Breast epithelium (tissue), 4 donors: ENCODE results near the gene SPTLC2. TPM values are rescaled to one million over a fixed set of nuclear protein-coding genes. Genes with fewer than 3 reads are reported as not detected.

Experiments used
- DNase-seq, 2 donors: peaks; one replicate each; pipeline ENCODE4 v3.0.0-alpha.2; 2019; ENCODE audit warnings: low spot score in 2 of 2
- H3K27ac ChIP-seq, 2 donors: fragments of 200-600 bp; sonication (generic) in 1 of 2; one replicate each; pipeline ENCODE4 v1.5.1; 2016 to 2019; ENCODE audit warnings: mild to moderate bottlenecking in 1 of 2
- H3K27me3 ChIP-seq, 2 donors: fragments of 200-600 bp; sonication (generic) in 1 of 2; one replicate each; pipeline versions ENCODE4 v1.5.1 to v1.6.0; 2017 to 2019; ENCODE audit warnings: control low read depth in 1 of 2, mild to moderate bottlenecking in 1 of 2
- H3K36me3 ChIP-seq: fragments of 200-600 bp; one replicate; pipeline ENCODE4 v1.5.1; 2019
- H3K4me1 ChIP-seq, 2 donors: fragments of 200-600 bp; sonication (generic); one replicate each; pipeline ENCODE4 v1.5.1; 2016 to 2019; ENCODE audit warnings: control low read depth in 1 of 2
- H3K4me3 ChIP-seq, 3 donors: fragments of 200-600 bp; sonication (generic); 1 replicate in 2 of 3; 2 replicates in 1 of 3; pipeline ENCODE4 v1.5.1; 2016 to 2019; ENCODE audit warnings: mild to moderate bottlenecking in 3 of 3, moderate library complexity in 2 of 3
- H3K9me3 ChIP-seq, 2 donors: fragments of 200-600 bp; sonication (generic) in 1 of 2; one replicate each; pipeline ENCODE4 v1.5.1; 2016 to 2019; ENCODE audit warnings: control low read depth in 1 of 2
- POLR2A ChIP-seq: fragments of 450-650 bp; IDR thresholded peaks from one replicate; pipeline ENCODE4 v1.6.1; 2016; ENCODE audit warnings: antibody characterized with exemption, mild to moderate bottlenecking, moderate library complexity
- POLR2AphosphoS5 ChIP-seq, 3 donors: sonication (generic); formaldehyde crosslinking; IDR thresholded peaks; one replicate each; pipeline ENCODE4 v1.6.1; 2017; ENCODE audit warnings: antibody characterized with exemption in 3 of 3
- intact Hi-C: fragments of 100-400 bp; cut with DNase I; formaldehyde crosslinking; loops from one replicate; pipeline ENCODE4 v1.15.1; 2023; ENCODE audit warnings: low total_unique reads
- total RNA-seq, 3 donors: library from RNA; depleted of rRNA; stranded (reverse); fragments of >200 nt; gene quantifications; one replicate each; pipeline ENCODE4 v1.1.0, GENCODE V29; 2016
- TF ChIP-seq, protein P1 (sequence below), 3 donors: fragments of 450-650 bp; IDR thresholded peaks; one replicate each; pipeline ENCODE4 v1.5.1; 2016 to 2017; ENCODE audit warnings: antibody characterized with exemption in 3 of 3, mild to moderate bottlenecking in 3 of 3, moderate library complexity in 3 of 3

SPTLC2 gene
- total RNA-seq, 3 donors from 2014 or later, result 31.2 to 47.2 (median 42.6) TPM

- no peak overlapping the region for H3K4me3 ChIP-seq
- H3K27me3 ChIP-seq, result no peaks in the 10 kb centered on the region
- no peak overlapping the region for H3K27ac ChIP-seq
- no peak for TF ChIP-seq POLR2A
- TF ChIP-seq, protein P1, sequence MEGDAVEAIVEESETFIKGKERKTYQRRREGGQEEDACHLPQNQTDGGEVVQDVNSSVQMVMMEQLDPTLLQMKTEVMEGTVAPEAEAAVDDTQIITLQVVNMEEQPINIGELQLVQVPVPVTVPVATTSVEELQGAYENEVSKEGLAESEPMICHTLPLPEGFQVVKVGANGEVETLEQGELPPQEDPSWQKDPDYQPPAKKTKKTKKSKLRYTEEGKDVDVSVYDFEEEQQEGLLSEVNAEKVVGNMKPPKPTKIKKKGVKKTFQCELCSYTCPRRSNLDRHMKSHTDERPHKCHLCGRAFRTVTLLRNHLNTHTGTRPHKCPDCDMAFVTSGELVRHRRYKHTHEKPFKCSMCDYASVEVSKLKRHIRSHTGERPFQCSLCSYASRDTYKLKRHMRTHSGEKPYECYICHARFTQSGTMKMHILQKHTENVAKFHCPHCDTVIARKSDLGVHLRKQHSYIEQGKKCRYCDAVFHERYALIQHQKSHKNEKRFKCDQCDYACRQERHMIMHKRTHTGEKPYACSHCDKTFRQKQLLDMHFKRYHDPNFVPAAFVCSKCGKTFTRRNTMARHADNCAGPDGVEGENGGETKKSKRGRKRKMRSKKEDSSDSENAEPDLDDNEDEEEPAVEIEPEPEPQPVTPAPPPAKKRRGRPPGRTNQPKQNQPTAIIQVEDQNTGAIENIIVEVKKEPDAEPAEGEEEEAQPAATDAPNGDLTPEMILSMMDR (IDR thresholded peaks at IDR 0.05), result no peak
- TF ChIP-seq POLR2AphosphoS5 (IDR thresholded peaks at IDR 0.05), result no peak
- intact Hi-C loops, result no loop called here
- no peaks in the 10 kb centered on the region for H3K4me1 ChIP-seq
- no peak for DNase-seq
- no peaks in the 10 kb centered on the region for H3K9me3 ChIP-seq
- H3K36me3 ChIP-seq, result no peaks in the 10 kb centered on the region
Measured at GRCh38 chr14:77584809-77585208, 31.6 kb downstream of the SPTLC2 start.

- intact Hi-C loops, result no loop called here
- DNase-seq, result no peak
- H3K27ac ChIP-seq, result no peak overlapping the region
- H3K4me1 ChIP-seq, result no peaks in the 10 kb centered on the region
- H3K36me3 ChIP-seq, result no peaks in the 10 kb centered on the region
- no peak for TF ChIP-seq POLR2A
- TF ChIP-seq, protein P1 (IDR thresholded peaks at IDR 0.05), result no peak
- no peak for TF ChIP-seq POLR2AphosphoS5 (IDR thresholded peaks at IDR 0.05)
- H3K4me3 ChIP-seq, result no peak overlapping the region
- no peaks in the 10 kb centered on the region for H3K9me3 ChIP-seq
- H3K27me3 ChIP-seq, result no peaks in the 10 kb centered on the region
Measured at GRCh38 chr14:77583657-77584056, 32.8 kb downstream of the SPTLC2 start.

GRCh38 chr14:77582511-77582910, 33.9 kb downstream of the SPTLC2 start:
- Histone ChIP-seq H3K36me3 (no peaks in the 10 kb centered on the region), H3K4me1 (no peaks in the 10 kb centered on the region), H3K4me3 (no peak overlapping the region), H3K27ac (no peak overlapping the region), H3K9me3 (no peaks in the 10 kb centered on the region), H3K27me3 (no peaks in the 10 kb centered on the region)
- intact Hi-C loops, result no loop called here
- no peak for TF ChIP-seq POLR2A
- TF ChIP-seq, protein P1 (IDR thresholded peaks at IDR 0.05), result no peak
- no peak for TF ChIP-seq POLR2AphosphoS5 (IDR thresholded peaks at IDR 0.05)
- DNase-seq, result no peak

- H3K4me3 ChIP-seq, result peak overlapping the region in 1 of 3 donors; percentile 29
- no peak for TF ChIP-seq POLR2AphosphoS5 (IDR thresholded peaks at IDR 0.05)
- TF ChIP-seq POLR2A, result no peak
- no peaks in the 10 kb centered on the region for H3K36me3 ChIP-seq
- no peak for DNase-seq
- no peaks in the 10 kb centered on the region for H3K4me1 ChIP-seq
- H3K9me3 ChIP-seq, result no peaks in the 10 kb centered on the region
- peak overlapping the region in 1 of 2 donors; percentile 0 for H3K27ac ChIP-seq
- no peaks in the 10 kb centered on the region for H3K27me3 ChIP-seq
- intact Hi-C loops, result no loop called here
Measured at GRCh38 chr14:77580964-77581505, 35.4 kb downstream of the SPTLC2 start.

- Histone ChIP-seq H3K27ac (peak overlapping the region in 1 of 2 donors; percentile 0), H3K36me3 (no peaks in the 10 kb centered on the region), H3K27me3 (no peaks in the 10 kb centered on the region), H3K4me1 (no peaks in the 10 kb centered on the region), H3K4me3 (no peak overlapping the region), H3K9me3 (no peaks in the 10 kb centered on the region)
- intact Hi-C loops, result no loop called here
- DNase-seq, result no peak
- TF ChIP-seq, protein P1 (IDR thresholded peaks at IDR 0.05), result no peak
- no peak for TF ChIP-seq POLR2AphosphoS5 (IDR thresholded peaks at IDR 0.05)
- TF ChIP-seq POLR2A, result no peak
Measured at GRCh38 chr14:77580477-77580876, 36.0 kb downstream of the SPTLC2 start.
